Testis (tissue), 2 donors: Measurements from ENCODE around the gene WFDC10B.

Experiments
- POLR2A ChIP-seq: fragments of 450-650 bp; IDR thresholded peaks from one replicate; pipeline ENCODE4 v1.6.1; 2017; ENCODE audit warnings: antibody characterized with exemption, mild to moderate bottlenecking, moderate library complexity
- TF ChIP-seq, protein P1 (sequence below), 3 experiments: fragments of 450-650 bp in 2 of 3; fragments of 200-600 bp in 1 of 3; sonication (generic) in 1 of 3; IDR thresholded peaks; one replicate each; pipeline ENCODE4 v1.5.1; 2016 to 2019; ENCODE audit warnings: antibody characterized with exemption in 3 of 3, mild to moderate bottlenecking in 2 of 3, moderate library complexity in 1 of 3

DNA sequence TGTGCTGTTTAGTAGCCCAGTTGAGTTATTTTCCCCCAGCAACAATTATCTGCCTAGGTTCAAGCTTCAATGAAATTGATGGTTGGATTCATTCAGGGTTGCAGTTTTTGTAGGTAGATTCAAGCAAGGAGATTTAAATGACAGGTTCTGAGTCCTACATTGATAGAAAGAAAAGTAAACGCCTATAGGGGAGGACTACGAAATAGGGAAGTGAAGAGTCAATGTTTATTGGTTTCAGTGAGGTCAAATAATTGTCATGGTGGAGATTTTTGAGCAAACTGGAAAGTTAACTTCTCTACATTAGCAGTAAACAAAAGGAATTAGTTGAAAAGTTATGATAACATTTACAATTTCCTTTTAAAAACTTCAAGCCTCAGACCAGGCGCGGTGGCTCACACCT is 3.7 kb downstream of the WFDC10B start:
- TF ChIP-seq, protein P1, sequence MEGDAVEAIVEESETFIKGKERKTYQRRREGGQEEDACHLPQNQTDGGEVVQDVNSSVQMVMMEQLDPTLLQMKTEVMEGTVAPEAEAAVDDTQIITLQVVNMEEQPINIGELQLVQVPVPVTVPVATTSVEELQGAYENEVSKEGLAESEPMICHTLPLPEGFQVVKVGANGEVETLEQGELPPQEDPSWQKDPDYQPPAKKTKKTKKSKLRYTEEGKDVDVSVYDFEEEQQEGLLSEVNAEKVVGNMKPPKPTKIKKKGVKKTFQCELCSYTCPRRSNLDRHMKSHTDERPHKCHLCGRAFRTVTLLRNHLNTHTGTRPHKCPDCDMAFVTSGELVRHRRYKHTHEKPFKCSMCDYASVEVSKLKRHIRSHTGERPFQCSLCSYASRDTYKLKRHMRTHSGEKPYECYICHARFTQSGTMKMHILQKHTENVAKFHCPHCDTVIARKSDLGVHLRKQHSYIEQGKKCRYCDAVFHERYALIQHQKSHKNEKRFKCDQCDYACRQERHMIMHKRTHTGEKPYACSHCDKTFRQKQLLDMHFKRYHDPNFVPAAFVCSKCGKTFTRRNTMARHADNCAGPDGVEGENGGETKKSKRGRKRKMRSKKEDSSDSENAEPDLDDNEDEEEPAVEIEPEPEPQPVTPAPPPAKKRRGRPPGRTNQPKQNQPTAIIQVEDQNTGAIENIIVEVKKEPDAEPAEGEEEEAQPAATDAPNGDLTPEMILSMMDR (IDR thresholded peaks at IDR 0.05): no peak
- no peak for TF ChIP-seq POLR2A
